ENCODE data around the gene SETBP1.

SETBP1 gene

DNA sequence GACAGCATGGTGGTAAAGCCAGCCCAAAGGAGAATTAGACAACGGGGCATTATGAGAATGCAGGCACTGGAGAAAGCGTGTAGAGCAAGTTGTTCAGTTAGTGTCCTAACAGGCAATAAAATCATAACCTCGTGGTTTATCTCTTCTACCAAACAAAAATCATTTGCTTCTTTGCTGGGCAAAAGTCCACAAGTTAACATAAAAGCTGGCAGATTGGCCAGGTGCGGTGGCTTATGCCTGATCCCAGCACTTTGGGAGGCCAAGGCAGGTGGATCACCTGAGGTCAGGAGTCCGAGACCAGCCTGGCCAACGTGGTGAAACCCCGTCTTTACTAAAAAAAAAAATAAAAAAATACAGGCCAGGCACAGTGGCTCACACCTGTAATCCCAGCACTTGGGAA is 364.1 kb downstream of the SETBP1 start (continued):
- TF ChIP-seq SCRT2 (tag by site-specific recombination; IDR thresholded peaks at IDR 0.05) (no peak), ZNF610 (tag by site-specific recombination; IDR thresholded peaks at IDR 0.05; ENCODE audit: borderline replicate concordance) (no peak), ZNF433 (tag by site-specific recombination; IDR thresholded peaks at IDR 0.05; ENCODE audit: low read depth) (no peak), ZNF837 (tag by site-specific recombination; IDR thresholded peaks at IDR 0.05) (no peak)
- TF ChIP-seq, protein P1, sequence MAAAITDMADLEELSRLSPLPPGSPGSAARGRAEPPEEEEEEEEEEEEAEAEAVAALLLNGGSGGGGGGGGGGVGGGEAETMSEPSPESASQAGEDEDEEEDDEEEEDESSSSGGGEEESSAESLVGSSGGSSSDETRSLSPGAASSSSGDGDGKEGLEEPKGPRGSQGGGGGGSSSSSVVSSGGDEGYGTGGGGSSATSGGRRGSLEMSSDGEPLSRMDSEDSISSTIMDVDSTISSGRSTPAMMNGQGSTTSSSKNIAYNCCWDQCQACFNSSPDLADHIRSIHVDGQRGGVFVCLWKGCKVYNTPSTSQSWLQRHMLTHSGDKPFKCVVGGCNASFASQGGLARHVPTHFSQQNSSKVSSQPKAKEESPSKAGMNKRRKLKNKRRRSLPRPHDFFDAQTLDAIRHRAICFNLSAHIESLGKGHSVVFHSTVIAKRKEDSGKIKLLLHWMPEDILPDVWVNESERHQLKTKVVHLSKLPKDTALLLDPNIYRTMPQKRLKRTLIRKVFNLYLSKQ (tag by site-specific recombination; IDR thresholded peaks at IDR 0.05; ENCODE audit: borderline replicate concordance): no peak

DNA sequence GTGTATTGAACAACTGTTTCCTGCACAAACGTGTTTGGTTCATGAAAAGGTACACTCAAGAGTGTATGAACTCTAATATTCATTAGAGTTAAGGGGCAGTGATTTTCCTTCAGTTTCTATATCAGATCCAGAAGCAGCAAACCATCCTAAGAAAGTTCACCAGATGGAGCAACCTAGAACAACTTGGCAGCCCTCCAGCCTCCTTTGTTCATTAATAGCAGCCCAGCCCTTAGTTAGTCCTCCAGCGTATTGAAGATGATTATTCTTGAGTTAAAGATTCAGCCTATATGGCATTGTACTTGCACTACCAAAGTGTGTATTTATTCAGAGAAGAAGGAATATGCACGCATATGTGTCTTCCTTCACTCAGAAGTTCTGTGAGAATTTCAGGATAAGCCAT is 365.5 kb downstream of the SETBP1 start:
- CTCF ChIA-PET: no interaction called here
- H3K27ac ChIP-seq (ENCODE audit: extremely low read depth, low read depth, low read length): no peak overlapping the region

More for the DNA sequence above, 365.5 kb downstream of the SETBP1 start:
- Histone ChIP-seq H3K4me1 (ENCODE audit: control insufficient read depth, insufficient read depth, low read length) (peaks cover 13% of the 10 kb centered on the region), H3K36me3 (ENCODE audit: control insufficient read depth in 2 of 2, insufficient read depth in 1 of 2, low read length in 2 of 2) (no peaks in the 10 kb centered on the region), H3K4me3 (ENCODE audit: low read depth, low read length) (no peak overlapping the region), H3K9me3 (ENCODE audit: control insufficient read depth, insufficient read depth, low read depth, low read length) (no peaks in the 10 kb centered on the region)
- POLR2A ChIA-PET: no interaction called here
- TF ChIP-seq ZNF292 (tag by site-specific recombination; IDR thresholded peaks at IDR 0.05; ENCODE audit: borderline replicate concordance, low read depth) (no peak), MZF1 (tag by site-specific recombination; IDR thresholded peaks at IDR 0.05; ENCODE audit: borderline replicate concordance) (no peak), GLIS1 (tag by site-specific recombination; IDR thresholded peaks at IDR 0.05) (no peak), MEIS1 (CRISPR knock-in tag; IDR thresholded peaks at IDR 0.05; ENCODE audit: borderline replicate concordance) (no peak), ZBTB1 (tag by site-specific recombination; IDR thresholded peaks at IDR 0.05) (no peak), ZNF76 (tag by site-specific recombination; IDR thresholded peaks at IDR 0.05; ENCODE audit: borderline replicate concordance, low read depth) (no peak), ZNF169 (tag by site-specific recombination; IDR thresholded peaks at IDR 0.05) (no peak), ZNF585B (tag by site-specific recombination; IDR thresholded peaks at IDR 0.05) (no peak), ZNF530 (tag by site-specific recombination; IDR thresholded peaks at IDR 0.05; ENCODE audit: low read depth) (no peak), IKZF3 (tag by site-specific recombination; IDR thresholded peaks at IDR 0.05) (no peak), ZNF791 (tag by site-specific recombination; IDR thresholded peaks at IDR 0.05) (no peak), KLF8 (tag by site-specific recombination; IDR thresholded peaks at IDR 0.05) (no peak)
- TF ChIP-seq, protein P2, sequence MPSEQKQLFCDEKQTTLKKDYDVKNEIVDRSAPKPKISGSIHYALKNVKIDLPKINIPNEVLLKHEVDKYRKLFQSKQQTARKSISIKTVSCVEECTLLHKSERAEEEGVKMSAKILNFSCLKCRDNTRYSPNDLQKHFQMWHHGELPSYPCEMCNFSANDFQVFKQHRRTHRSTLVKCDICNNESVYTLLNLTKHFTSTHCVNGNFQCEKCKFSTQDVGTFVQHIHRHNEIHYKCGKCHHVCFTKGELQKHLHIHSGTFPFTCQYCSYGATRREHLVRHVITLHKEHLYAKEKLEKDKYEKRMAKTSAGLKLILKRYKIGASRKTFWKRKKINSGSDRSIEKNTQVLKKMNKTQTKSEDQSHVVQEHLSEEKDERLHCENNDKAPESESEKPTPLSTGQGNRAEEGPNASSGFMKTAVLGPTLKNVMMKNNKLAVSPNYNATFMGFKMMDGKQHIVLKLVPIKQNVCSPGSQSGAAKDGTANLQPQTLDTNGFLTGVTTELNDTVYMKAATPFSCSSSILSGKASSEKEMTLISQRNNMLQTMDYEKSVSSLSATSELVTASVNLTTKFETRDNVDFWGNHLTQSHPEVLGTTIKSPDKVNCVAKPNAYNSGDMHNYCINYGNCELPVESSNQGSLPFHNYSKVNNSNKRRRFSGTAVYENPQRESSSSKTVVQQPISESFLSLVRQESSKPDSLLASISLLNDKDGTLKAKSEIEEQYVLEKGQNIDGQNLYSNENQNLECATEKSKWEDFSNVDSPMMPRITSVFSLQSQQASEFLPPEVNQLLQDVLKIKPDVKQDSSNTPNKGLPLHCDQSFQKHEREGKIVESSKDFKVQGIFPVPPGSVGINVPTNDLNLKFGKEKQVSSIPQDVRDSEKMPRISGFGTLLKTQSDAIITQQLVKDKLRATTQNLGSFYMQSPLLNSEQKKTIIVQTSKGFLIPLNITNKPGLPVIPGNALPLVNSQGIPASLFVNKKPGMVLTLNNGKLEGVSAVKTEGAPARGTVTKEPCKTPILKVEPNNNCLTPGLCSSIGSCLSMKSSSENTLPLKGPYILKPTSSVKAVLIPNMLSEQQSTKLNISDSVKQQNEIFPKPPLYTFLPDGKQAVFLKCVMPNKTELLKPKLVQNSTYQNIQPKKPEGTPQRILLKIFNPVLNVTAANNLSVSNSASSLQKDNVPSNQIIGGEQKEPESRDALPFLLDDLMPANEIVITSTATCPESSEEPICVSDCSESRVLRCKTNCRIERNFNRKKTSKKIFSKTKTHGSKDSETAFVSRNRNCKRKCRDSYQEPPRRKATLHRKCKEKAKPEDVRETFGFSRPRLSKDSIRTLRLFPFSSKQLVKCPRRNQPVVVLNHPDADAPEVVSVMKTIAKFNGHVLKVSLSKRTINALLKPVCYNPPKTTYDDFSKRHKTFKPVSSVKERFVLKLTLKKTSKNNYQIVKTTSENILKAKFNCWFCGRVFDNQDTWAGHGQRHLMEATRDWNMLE (tag by site-specific recombination; conservative IDR thresholded peaks at IDR 0.05; ENCODE audit: low read depth): no peak
- TF ChIP-seq, protein P3, sequence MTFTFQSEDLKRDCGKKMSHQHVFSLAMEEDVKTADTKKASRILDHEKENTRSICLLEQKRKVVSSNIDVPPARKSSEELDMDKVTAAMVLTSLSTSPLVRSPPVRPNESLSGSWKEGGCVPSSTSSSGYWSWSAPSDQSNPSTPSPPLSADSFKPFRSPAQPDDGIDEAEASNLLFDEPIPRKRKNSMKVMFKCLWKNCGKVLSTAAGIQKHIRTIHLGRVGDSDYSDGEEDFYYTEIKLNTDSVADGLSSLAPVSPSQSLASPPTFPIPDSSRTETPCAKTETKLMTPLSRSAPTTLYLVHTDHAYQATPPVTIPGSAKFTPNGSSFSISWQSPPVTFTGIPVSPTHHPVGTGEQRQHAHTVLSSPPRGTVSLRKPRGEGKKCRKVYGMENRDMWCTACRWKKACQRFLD (tag by site-specific recombination; IDR thresholded peaks at IDR 0.05): no peak
- TF ChIP-seq, protein P4, sequence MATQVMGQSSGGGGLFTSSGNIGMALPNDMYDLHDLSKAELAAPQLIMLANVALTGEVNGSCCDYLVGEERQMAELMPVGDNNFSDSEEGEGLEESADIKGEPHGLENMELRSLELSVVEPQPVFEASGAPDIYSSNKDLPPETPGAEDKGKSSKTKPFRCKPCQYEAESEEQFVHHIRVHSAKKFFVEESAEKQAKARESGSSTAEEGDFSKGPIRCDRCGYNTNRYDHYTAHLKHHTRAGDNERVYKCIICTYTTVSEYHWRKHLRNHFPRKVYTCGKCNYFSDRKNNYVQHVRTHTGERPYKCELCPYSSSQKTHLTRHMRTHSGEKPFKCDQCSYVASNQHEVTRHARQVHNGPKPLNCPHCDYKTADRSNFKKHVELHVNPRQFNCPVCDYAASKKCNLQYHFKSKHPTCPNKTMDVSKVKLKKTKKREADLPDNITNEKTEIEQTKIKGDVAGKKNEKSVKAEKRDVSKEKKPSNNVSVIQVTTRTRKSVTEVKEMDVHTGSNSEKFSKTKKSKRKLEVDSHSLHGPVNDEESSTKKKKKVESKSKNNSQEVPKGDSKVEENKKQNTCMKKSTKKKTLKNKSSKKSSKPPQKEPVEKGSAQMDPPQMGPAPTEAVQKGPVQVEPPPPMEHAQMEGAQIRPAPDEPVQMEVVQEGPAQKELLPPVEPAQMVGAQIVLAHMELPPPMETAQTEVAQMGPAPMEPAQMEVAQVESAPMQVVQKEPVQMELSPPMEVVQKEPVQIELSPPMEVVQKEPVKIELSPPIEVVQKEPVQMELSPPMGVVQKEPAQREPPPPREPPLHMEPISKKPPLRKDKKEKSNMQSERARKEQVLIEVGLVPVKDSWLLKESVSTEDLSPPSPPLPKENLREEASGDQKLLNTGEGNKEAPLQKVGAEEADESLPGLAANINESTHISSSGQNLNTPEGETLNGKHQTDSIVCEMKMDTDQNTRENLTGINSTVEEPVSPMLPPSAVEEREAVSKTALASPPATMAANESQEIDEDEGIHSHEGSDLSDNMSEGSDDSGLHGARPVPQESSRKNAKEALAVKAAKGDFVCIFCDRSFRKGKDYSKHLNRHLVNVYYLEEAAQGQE (tag by site-specific recombination; IDR thresholded peaks at IDR 0.05): no peak
- TF ChIP-seq, protein P5, sequence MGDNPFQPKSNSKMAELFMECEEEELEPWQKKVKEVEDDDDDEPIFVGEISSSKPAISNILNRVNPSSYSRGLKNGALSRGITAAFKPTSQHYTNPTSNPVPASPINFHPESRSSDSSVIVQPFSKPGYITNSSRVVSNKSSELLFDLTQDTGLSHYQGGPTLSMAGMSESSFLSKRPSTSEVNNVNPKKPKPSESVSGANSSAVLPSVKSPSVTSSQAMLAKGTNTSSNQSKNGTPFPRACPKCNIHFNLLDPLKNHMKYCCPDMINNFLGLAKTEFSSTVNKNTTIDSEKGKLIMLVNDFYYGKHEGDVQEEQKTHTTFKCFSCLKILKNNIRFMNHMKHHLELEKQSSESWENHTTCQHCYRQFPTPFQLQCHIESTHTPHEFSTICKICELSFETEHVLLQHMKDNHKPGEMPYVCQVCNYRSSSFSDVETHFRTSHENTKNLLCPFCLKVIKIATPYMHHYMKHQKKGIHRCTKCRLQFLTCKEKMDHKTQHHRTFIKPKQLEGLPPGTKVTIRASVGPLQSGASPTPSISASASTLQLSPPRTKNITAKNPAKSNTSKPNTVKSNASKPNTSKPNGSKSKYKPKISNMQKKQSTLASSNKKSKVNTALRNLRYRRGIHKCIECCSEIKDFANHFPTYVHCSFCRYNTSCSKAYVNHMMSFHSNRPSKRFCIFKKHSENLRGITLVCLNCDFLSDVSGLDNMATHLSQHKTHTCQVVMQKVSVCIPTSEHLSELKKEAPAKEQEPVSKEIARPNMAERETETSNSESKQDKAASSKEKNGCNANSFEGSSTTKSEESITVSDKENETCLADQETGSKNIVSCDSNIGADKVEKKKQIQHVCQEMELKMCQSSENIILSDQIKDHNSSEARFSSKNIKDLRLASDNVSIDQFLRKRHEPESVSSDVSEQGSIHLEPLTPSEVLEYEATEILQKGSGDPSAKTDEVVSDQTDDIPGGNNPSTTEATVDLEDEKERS (tag by site-specific recombination; IDR thresholded peaks at IDR 0.05): no peak
